KBM-7 (cell line): Measurements from ENCODE around the gene CDKN2A.
A peak's percentile ranks its signal among the peaks of the same experiment; 100 is the strongest.

Source experiments
- DNase-seq: peaks from one replicate; pipeline ENCODE4 v3.0.0-alpha.2; 2015
- in situ Hi-C: fragments of 300-500 bp; cut with MboI; formaldehyde crosslinking; loops from 2 replicates; pipeline ENCODE4 v1.14.3; 2020; ENCODE audit warnings: low sequenced_read_pairs, low pct_unique_long_range_greater_than_20kb, mixed read lengths

Gene CDKN2A

DNA sequence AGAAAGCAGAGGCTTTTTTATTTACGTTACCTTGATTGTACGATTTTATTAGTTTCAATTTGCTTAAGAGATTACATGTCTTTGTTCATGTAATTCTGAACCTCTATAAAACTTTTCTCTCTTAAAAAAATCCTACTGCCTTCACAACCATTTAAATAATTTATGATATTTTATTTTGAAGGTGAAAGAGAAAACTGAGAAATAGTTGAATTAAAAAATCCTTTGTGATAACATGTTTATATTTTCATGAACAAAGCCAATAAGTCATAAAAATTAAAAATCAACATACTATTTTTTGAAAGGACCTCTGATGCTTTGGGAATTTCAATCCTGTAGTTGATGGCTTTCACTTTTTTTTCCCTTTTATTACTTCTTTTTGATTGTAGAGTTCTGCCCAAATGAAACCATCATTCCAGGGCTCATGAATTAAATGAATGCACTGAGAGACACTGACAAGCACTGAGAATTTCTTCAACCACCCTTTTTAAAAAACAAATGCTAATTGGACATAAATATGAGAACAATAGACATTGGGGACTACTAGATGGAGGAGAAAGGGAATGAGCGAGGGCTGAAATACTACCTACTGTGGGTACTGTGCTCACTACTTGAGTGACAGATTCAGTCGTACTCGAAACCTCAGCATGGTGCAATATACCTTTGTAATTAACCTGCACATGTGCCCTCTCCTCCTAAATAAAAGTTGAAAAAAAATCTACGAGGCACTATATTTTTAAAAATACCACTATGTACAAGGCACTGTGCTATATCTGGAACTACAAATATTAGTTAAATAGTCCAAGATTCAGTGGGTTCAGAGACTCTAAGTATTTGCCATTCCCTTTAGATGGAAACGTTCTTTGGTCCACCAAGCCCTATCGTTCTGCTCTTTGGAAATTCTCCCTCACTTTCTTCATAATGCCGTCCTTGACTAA is 5.9 kb downstream of the CDKN2A start:
- in situ Hi-C loops, result no loop called here
- peak; percentile 25 for DNase-seq

DNA sequence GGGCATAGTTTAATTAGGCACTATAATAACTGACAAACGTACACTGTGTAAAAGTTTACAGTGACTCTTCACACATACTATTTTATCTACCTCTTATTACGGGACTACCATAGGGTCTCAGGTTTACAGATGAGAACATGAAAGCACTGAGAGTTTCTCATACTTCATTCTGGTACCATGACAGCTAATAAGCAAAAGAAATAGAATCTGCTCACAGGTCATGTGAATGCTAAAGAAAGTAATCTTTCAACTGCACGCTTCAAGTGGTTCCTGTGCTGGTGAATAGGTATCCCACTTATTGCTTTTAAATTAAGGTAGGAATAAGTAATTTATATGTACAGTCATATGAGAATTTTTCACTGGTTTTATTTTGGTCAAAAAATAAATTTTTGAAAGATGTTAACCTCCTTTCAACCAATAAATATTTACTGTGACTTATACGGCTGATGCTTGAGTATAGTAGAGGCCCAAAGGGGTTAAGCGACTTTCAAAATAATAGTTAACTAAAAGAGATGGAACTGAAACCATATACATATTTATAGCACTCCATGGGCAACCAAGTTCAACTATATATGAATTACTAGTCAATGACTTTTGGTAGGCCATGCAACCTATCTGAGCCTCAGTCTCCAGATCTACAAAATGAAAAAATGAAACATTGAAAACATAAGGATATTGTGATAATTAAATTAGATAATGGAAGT is 8.1 kb downstream of the CDKN2A start:
- in situ Hi-C loops, result no loop called here
- DNase-seq, result no peak

DNA sequence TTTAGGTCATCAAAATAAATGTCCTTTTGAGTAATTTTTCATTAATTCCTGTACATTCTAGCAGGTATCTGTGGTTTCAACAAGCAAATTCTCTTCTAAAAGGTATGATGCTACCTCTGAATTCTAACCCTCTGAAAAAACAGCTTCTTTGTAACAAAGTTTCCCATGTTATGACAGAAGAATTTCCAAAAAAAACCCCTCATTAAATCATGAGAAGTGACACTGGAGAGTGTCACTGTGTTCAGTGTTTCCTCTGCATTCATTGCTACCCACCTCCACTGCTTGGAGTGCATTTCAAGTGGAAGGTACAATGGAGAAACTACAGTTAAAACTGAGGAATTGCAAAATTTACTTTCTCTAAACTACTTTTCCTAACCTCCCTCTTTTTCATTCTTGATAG is 10.1 kb downstream of the CDKN2A start:
- in situ Hi-C loops, result no loop called here
- DNase-seq, result no peak

DNA sequence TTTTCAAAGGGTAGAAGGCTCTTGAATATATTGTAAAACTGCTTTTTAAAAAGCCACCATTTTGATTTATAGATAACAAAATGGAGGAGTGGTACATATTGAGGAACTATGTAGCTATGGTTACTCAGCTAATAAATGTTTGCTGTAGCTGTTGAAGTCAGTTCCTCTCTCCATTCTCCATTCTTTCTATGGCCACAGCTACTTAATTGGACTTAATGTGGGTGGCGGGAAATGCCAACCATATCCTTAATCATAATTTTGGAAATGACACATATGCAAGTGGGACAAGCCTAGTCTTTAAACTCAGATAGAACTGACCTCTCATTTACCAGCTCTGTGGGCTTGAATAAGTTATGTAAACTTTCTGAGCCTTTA is 10.6 kb downstream of the CDKN2A start:
- DNase-seq, result peak; percentile 54
- in situ Hi-C loops, result no loop called here

DNA sequence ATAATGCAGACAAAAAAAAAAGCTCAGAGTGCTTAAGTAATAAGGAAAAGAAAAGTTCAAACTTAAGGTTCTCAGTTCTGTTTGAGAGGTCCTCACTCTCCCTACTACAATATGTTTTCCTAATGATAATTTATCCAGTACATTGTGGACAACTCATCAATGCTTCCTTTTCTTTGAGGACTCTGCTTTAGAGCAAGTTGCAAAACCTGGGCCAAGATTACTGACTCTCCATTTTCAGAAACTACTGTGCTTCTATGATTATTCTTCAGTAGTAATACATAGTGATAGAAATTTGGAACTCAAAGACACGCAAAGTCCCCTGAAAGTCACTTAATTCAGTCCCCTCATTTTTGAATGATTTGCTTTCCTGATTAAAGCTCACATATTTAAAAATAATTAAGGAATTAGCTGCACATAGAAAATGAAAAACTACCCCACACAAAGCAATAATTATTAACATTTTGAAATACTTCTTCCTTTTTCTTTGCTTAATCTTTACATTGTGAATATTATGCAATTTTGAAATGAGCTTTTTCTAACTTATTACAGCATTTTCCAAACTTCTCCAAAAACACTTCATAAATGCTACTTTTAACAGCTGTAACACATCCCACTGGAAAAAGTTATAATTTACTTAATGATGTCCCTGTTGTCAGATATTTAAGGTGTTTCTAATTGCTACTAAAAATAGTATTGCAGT is 11.2 kb downstream of the CDKN2A start:
- in situ Hi-C loops, result no loop called here

DNA sequence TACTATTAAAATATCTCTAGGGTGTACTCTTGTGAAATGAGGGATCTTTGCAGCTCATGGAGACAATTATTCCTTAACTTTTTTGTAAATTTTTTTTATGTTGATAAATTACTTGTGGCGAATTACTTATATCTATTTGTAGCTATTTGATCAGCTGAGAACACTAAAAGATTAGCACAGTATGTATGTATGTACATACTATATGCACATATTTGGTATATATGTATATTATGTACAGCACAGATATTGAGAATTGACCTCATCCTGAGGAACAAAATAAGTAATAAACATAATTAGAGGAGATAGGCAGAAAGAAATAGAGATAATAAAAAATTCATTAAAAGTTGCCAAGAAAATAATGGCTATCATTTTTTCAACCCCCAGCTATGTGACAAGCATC is 11.8 kb downstream of the CDKN2A start:
- in situ Hi-C loops, result no loop called here

More for the DNA sequence above, 11.2 kb downstream of the CDKN2A start:
- no peak for DNase-seq

DNA sequence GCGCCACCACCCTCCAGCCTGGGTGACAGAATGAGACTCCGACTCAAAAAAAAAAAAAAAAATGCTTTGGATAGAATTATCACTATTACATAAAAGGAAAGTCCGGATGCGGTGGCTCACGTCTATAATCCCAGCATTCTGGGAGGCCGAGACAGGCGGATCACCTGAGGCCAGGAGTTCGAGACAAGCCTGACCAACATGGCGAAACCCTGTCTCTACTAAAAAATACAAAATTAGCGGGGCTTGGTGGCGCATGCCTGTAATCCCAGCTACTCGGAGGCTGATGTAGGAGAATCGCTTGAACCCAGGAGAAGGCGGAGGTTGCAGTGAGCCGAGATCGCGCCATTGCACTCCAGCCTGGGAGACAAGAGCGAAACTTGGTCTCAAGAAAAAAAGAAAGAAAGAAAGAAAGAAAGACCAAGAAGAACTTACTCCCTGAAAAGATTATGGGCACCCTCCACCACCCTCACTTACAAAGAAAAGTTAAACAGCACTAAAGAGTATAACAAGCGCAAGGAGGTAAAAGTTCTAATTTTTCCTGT is 17.8 kb downstream of the CDKN2A start:
- no peak for DNase-seq
- in situ Hi-C loops, result no loop called here

More for the DNA sequence above, 11.8 kb downstream of the CDKN2A start:
- DNase-seq, result no peak

DNA sequence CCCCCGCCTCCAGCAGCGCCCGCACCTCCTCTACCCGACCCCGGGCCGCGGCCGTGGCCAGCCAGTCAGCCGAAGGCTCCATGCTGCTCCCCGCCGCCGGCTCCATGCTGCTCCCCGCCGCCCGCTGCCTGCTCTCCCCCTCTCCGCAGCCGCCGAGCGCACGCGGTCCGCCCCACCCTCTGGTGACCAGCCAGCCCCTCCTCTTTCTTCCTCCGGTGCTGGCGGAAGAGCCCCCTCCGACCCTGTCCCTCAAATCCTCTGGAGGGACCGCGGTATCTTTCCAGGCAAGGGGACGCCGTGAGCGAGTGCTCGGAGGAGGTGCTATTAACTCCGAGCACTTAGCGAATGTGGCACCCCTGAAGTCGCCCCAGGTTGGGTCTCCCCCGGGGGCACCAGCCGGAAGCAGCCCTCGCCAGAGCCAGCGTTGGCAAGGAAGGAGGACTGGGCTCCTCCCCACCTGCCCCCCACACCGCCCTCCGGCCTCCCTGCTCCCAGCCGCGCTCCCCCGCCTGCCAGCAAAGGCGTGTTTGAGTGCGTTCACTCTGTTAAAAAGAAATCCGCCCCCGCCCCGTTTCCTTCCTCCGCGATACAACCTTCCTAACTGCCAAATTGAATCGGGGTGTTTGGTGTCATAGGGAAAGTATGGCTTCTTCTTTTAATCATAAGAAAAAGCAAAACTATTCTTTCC is 19.3 kb downstream of the CDKN2A start:
- in situ Hi-C loops, result no loop called here
- DNase-seq, result no peak

DNA sequence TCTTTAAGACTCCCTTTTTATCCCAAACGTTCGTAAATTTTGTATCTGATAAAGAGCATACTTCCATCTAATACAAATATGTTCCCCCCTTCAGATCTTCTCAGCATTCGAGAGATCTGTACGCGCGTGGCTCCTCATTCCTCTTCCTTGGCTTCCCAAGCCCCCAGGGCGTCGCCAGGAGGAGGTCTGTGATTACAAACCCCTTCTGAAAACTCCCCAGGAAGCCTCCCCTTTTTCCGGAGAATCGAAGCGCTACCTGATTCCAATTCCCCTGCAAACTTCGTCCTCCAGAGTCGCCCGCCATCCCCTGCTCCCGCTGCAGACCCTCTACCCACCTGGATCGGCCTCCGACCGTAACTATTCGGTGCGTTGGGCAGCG is 19.9 kb downstream of the CDKN2A start:
- DNase-seq, result no peak
- in situ Hi-C loops, result no loop called here

DNA sequence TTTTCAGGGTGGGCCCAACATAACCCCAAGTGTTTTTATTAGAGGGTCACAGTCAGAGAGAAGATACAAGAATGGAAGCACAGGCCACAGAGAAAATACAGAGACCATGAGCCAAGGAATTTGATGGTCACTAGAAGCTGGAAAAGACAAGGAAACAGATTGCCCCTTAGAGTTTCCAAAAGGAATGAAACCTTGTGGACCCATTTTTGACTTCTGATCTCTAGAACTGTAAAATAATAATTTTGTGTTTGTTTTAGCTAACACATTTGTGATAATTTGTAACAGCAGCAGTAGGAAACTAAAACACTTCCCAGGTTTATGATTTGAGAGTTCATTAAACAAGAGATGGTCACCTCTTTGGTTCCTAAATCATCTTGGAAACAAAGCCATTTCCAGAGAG is 21.8 kb downstream of the CDKN2A start:
- in situ Hi-C loops, result no loop called here
- no peak for DNase-seq

DNA sequence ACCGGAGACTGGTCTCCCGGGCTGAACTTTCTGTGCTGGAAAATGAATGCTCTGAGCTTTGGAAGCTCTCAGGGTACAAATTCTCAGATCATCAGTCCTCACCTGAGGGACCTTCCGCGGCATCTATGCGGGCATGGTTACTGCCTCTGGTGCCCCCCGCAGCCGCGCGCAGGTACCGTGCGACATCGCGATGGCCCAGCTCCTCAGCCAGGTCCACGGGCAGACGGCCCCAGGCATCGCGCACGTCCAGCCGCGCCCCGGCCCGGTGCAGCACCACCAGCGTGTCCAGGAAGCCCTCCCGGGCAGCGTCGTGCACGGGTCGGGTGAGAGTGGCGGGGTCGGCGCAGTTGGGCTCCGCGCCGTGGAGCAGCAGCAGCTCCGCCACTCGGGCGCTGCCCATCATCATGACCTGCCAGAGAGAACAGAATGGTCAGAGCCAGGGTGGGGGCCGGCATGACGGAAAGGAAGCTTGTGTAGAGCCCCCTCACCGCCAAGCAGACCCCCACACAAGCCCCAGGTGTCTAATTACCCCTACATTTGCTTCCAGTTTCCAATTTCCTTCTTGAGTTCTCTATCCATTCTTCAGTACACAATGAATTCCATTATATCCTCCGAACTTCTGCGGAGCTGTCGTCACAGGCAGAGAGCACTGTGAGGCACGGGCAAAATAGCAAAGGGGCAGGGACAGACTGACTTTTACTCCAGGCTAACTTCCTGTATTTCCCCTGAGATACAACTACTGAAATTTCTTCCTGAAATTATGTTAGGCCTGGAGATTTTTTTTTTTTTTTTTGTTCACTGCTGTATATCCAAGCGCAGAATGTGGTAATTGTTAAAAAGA is 23.2 kb downstream of the CDKN2A start:
- no peak for DNase-seq
- in situ Hi-C loops, result no loop called here

DNA sequence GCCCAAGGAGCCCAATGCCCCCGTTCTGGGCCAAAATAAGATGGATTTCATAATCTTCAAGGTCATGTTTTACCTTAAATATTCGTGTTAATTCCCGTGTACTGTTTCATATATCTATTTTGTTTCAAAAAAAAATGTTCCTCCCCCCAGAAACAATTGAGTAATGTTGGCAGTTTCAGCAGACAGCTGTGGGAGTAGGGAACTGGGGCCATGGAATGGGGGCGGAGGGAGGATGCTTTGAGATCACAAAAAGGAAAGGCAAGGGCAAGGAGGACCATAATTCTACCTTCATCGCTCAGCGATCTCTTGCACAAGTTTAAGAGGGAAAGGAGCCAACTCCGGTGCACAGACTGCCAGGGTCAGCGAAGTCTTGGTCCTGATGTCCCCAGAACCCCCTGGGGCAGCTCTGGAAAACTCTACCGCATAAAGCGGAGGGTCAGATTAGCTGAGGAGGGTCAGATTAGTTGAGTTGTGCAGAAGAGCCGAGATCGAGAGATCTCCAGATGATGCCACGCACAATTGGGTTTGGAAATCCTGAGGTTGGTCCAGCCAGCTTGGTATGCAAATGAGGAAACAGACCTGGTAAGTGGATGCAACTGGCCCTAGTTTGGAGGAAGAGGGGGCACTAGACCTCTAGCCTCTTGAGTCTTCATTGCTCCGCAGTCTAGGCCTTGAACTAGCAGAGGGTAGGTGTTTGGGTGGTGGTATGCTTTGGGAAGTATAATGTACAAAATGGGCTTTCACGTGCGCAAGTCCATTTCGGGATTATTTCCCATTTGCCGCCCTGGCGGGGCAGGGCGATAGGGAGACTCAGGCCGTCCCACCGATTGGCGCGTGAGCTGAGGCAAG is 24.0 kb downstream of the CDKN2A start:
- in situ Hi-C loops, result no loop called here
- no peak for DNase-seq

DNA sequence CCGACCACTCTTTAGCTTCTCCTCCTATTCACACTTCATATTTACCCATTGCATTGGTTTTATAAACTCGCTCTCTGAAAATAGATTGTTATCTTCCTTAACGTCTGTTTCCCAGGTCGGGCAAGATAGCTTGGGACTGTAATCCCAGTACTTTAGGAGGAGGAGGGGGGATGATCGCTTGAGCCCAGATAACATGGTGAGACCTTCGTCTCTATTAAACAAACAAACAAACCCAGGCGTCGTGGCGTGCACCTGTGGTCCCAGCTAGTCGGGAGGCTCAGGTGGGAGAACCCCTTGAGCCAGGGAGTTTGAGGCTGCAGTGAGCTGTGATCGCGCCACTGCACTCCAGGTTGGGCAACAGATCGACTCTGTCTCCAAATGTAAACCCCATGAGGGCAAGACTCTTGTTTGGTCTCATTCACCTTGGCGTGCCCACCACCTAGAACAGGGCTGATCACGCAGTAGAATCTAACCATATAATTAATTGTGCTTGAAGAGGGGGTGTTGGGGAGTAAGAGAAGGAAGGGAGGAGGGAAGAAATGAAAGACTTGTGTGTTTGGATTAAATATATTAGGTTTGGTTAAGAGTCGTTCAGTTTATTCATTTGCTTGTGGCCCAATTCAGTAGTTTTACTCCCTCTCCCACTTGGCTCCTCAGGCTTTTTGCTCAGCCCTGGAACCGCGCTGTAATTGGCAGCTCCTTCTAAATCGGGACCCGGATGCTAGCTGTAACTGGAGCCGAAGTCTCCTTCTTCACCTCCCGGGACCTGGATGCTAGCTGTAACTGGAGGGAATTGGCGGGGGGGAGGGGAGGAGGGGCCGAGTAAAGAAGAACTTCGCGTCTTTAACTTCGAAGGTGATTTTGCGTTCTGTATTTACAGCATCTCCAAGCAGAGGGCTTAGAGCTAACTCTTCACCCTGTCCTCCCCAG is 24.9 kb downstream of the CDKN2A start:
- in situ Hi-C loops, result no loop called here
- no peak for DNase-seq

DNA sequence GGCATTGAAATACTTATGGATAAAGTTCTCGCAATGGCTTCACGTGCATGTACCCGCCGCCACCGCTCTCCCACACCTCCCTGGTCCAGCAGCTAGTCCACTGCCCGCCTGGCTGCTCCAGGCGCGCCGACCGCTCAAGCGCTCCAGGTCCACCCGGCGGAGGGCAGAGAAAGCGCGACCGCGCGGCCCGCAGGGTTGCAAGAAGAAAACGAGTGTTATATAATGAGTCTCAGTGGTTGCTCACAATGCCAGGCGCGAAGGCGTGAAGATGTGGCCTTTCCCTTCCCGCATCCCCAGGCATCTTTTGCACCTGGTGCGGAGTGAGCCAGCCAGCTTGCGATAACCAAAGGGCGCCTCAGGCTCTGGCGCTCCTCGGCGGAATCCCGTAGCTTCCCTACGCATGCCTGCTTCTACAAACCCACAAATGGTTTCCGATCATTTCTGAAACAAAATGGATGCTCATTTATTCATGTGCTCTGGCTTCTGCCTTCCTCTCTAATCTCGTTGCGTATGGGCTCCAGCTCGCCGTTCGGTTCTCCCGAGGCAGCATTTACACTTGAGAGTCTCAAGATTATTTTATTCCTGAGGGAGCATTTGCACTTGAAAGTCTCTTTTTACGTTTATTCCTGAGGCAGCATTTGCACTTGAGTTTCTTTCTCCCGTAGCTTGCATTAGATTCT is 25.7 kb downstream of the CDKN2A start:
- no peak for DNase-seq
- in situ Hi-C loops, result no loop called here

DNA sequence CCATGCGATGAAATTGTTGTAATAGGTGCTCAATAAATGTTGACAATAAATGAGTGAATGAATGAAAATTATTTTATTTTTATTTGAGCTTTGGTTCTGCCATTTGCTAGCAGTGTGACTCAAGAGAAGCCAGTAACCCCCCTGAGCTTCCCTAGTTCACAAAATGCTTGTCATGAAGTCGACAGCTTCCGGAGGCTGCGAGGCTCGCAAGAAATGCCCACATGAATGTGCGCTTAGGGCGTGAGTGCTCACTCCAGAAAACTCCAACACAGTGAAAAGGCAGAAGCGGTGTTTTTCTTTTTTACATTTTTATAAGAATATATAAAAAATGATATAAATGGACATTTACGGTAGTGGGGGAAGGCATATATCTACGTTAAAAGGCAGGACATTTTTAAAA is 26.5 kb downstream of the CDKN2A start:
- no peak for DNase-seq
- in situ Hi-C loops, result no loop called here

DNA sequence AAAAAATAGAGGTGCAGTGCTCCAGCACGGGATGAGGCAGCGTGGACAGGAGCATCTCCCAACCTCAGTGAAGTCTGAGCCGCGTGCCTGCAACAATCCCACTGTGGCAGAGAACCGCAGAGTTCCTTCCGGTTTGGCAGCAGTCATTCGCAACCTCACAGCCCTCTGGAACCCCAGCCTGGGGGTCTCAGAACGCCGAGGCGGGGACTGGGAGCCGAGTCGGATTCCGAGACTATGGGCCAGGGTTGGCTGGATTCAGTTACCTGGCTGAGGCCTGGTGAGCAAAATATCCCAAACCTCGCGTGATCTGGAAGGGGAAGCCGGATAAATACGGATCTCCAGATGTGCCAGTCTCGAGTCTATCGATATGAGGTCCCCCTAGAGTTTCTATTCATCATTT is 27.0 kb downstream of the CDKN2A start:
- in situ Hi-C loops, result no loop called here
- DNase-seq, result no peak
